B cell (primary cell): ENCODE measurements around the gene ERAS. TPM values are rescaled to one million over a fixed set of nuclear protein-coding genes. Genes with fewer than 3 reads are reported as not detected.

Experiments used
- polyA plus RNA-seq: library from polyadenylated mRNA; depleted of rRNA; stranded (reverse); fragments of >200 nt; gene quantifications from 2 replicates; pipeline ENCODE4 v1.2.3, GENCODE V29; 2012
- small RNA-seq: library from RNA; depleted of rRNA; stranded (forward); fragments of <200 nt; gene quantifications from one replicate; pipeline ENCODE3, GENCODE V24; 2012; ENCODE audit warnings: low replicate concordance, low read depth; ENCODE audit not compliant: insufficient read length
- total RNA-seq, 2 donors: library from RNA; stranded (reverse); fragments of 120-200 nt in 1 of 2; gene quantifications; 1 replicate in 1 of 2; 2 replicates in 1 of 2; pipeline versions ENCODE4 v1.2.3 to v1.2.4, GENCODE V29; 2013 to 2022

Gene ERAS
- total and polyA plus RNA-seq, 2 donors (not counting 1 experiment from before 2014, with no cell fraction given) = 0.09 TPM; not detected in 1

Small RNA genes lying within 50 kb of the gene (small RNA-seq; reads per million reads assigned to genes)
- gene RNU6-29P = not detected

Other genes with a start within 250 kb of the ERAS start
- 85.1 and 94.6 TPM in 2 replicates for gene WDR13, start 229.0 kb upstream of the ERAS start, total RNA-seq
- 257 and 273 TPM in 2 replicates for gene WDR13, start 229.0 kb upstream of the ERAS start, polyA plus RNA-seq
- gene WAS, start 142.7 kb upstream of the ERAS start, total RNA-seq = 98.0 and 102 TPM in 2 replicates
- gene WAS, start 142.7 kb upstream of the ERAS start, polyA plus RNA-seq = 88.7 and 93.8 TPM in 2 replicates
- gene SUV39H1, start 129.8 kb upstream of the ERAS start, total RNA-seq = 8.9 and 9.5 TPM in 2 replicates
- 5.2 and 6.7 TPM in 2 replicates for gene SUV39H1, start 129.8 kb upstream of the ERAS start, polyA plus RNA-seq
- not detected in 2 replicates for gene GLOD5, start 64.8 kb upstream of the ERAS start, total RNA-seq
- not detected in 2 replicates for gene GLOD5, start 64.8 kb upstream of the ERAS start, polyA plus RNA-seq
- not detected in 2 replicates for gene GATA1, start 39.9 kb upstream of the ERAS start, total RNA-seq
- gene GATA1, start 39.9 kb upstream of the ERAS start, polyA plus RNA-seq = 0.16 TPM in 1 of 2 replicates, not detected in the other
- gene HDAC6, start 24.4 kb upstream of the ERAS start, total RNA-seq = 168 and 170 TPM in 2 replicates
- 125 and 137 TPM in 2 replicates for gene HDAC6, start 24.4 kb upstream of the ERAS start, polyA plus RNA-seq
- not detected in 2 replicates for gene PCSK1N, start 9.1 kb downstream of the ERAS start, total RNA-seq
- 0.09 TPM in 1 of 2 replicates, not detected in the other for gene PCSK1N, start 9.1 kb downstream of the ERAS start, polyA plus RNA-seq
- 50.0 and 54.3 TPM in 2 replicates for gene TIMM17B, start 71.3 kb downstream of the ERAS start, total RNA-seq
- 52.3 and 63.9 TPM in 2 replicates for gene TIMM17B, start 71.3 kb downstream of the ERAS start, polyA plus RNA-seq
- 89.5 and 89.9 TPM in 2 replicates for gene PQBP1, start 71.4 kb downstream of the ERAS start, total RNA-seq
- 128 and 138 TPM in 2 replicates for gene PQBP1, start 71.4 kb downstream of the ERAS start, polyA plus RNA-seq
- 19.1 and 24.1 TPM in 2 replicates for gene SLC35A2, start 85.1 kb downstream of the ERAS start, total RNA-seq
- gene SLC35A2, start 85.1 kb downstream of the ERAS start, polyA plus RNA-seq = 22.0 and 35.2 TPM in 2 replicates
- 315 and 323 TPM in 2 replicates for gene PIM2, start 92.5 kb downstream of the ERAS start, total RNA-seq
- 249 and 276 TPM in 2 replicates for gene PIM2, start 92.5 kb downstream of the ERAS start, polyA plus RNA-seq
- 101 and 105 TPM in 2 replicates for gene OTUD5, start 131.1 kb downstream of the ERAS start, total RNA-seq
- gene OTUD5, start 131.1 kb downstream of the ERAS start, polyA plus RNA-seq = 116 and 130 TPM in 2 replicates
- 1.5 and 2.3 TPM in 2 replicates for gene KCND1, start 145.3 kb downstream of the ERAS start, total RNA-seq
- 2.2 and 4.3 TPM in 2 replicates for gene KCND1, start 145.3 kb downstream of the ERAS start, polyA plus RNA-seq
- gene GRIPAP1, start 175.8 kb downstream of the ERAS start, total RNA-seq = 143 and 150 TPM in 2 replicates
- gene GRIPAP1, start 175.8 kb downstream of the ERAS start, polyA plus RNA-seq = 70.7 and 127 TPM in 2 replicates
- 38.9 and 42.1 TPM in 2 replicates for gene TFE3, start 216.8 kb downstream of the ERAS start, total RNA-seq
- gene TFE3, start 216.8 kb downstream of the ERAS start, polyA plus RNA-seq = 21.0 and 31.1 TPM in 2 replicates
- gene CCDC120, start 232.5 kb downstream of the ERAS start, total RNA-seq = 12.5 and 16.2 TPM in 2 replicates
- gene CCDC120, start 232.5 kb downstream of the ERAS start, polyA plus RNA-seq = 5.7 and 7.6 TPM in 2 replicates
- 19.0 and 22.5 TPM in 2 replicates for gene PRAF2, start 247.5 kb downstream of the ERAS start, total RNA-seq
- gene PRAF2, start 247.5 kb downstream of the ERAS start, polyA plus RNA-seq = 18.2 and 19.4 TPM in 2 replicates